SK-N-SH (cell line): ENCODE data around the gene XRN2. TPM values are rescaled to one million over a fixed set of nuclear protein-coding genes. Genes with fewer than 3 reads are reported as not detected.

Source experiments
- CTCF ChIA-PET: fragments of 300-600, 350-600 bp; formaldehyde crosslinking; extraction: SDS; loops from one replicate; lab custom pipeline; 2021; lab: Yijun Ruan, JAX
- POLR2A ChIA-PET: fragments of 350-600 bp; sonication (Branson Sonifier 250); formaldehyde crosslinking; extraction: SDS; loops from one replicate; lab custom pipeline; 2020; ENCODE audit warnings: antibody characterized with exemption, inconsistent platforms; lab: Yijun Ruan, JAX
- DNase-seq: peaks from one replicate; pipeline ENCODE4 v3.0.0; 2012
- H2AFZ ChIP-seq: fragments of 200-600 bp; sonication (generic); 2 replicates; pipeline ENCODE4 v1.8.1; 2016; ENCODE audit warnings: antibody characterized with exemption, mild to moderate bottlenecking, low read depth
- H3F3A ChIP-seq: fragments of 200-600 bp; sonication (generic); replicated peaks from 2 replicates; pipeline ENCODE3; 2016; ENCODE audit warnings: antibody characterized with exemption, mild to moderate bottlenecking; ENCODE audit not compliant: insufficient read depth
- H3K27ac ChIP-seq, 2 experiments: fragments of 200-500 bp in 1 of 2; fragments of 200-600 bp in 1 of 2; sonication (Bioruptor generic) in 1 of 2; sonication (generic), shearing (Covaris generic) in 1 of 2; 2 replicates each; pipeline versions ENCODE4 v1.5.1 to v1.6.1; 2014 to 2016; ENCODE audit warnings: low read depth in 2 of 2, inconsistent platforms in 1 of 2, low read length in 1 of 2, mild to moderate bottlenecking in 1 of 2, mixed read lengths in 1 of 2
- H3K27me3 ChIP-seq: fragments of 200-600 bp; sonication (generic), shearing (Covaris generic); 2 replicates; pipeline ENCODE4 v1.6.1; 2016; ENCODE audit warnings: mixed run types; ENCODE audit not compliant: insufficient read depth
- H3K36me3 ChIP-seq, 2 experiments: fragments of 200-500 bp in 1 of 2; fragments of 200-600 bp in 1 of 2; sonication (Bioruptor generic) in 1 of 2; sonication (generic) in 1 of 2; replicated peaks in 1 of 2; 2 replicates each; pipeline versions ENCODE3 to v1.5.1; 2014 to 2016; ENCODE audit warnings: low read length in 1 of 2, mild to moderate bottlenecking in 1 of 2; ENCODE audit not compliant: insufficient read depth in 2 of 2, control insufficient read depth in 1 of 2
- H3K4me1 ChIP-seq, 2 experiments: fragments of 200-500 bp in 1 of 2; fragments of 200-600 bp in 1 of 2; sonication (Bioruptor generic) in 1 of 2; sonication (generic), shearing (Covaris generic) in 1 of 2; 2 replicates each; pipeline versions ENCODE4 v1.5.1 to v1.6.1; 2014 to 2016; ENCODE audit warnings: low read depth in 1 of 2, low read length in 1 of 2, mixed run types in 1 of 2; ENCODE audit not compliant: insufficient read depth in 2 of 2, control insufficient read depth in 1 of 2
- H3K4me2 ChIP-seq: fragments of 200-600 bp; sonication (generic), shearing (Covaris generic); 2 replicates; pipeline ENCODE4 v1.6.1; 2017; ENCODE audit warnings: mixed run types
- H3K4me3 ChIP-seq, 2 experiments: fragments of 200-500 bp in 1 of 2; fragments of 200-600 bp in 1 of 2; sonication (Bioruptor generic) in 1 of 2; sonication (generic), shearing (Covaris generic) in 1 of 2; 2 replicates each; pipeline versions ENCODE4 v1.5.1 to v1.8.1; 2014 to 2016; ENCODE audit warnings: low read depth in 2 of 2, inconsistent platforms in 1 of 2, low read length in 1 of 2, mild to moderate bottlenecking in 1 of 2, mixed read lengths in 1 of 2, moderate library complexity in 1 of 2
- H3K79me2 ChIP-seq: fragments of 200-600 bp; sonication (generic); 2 replicates; pipeline ENCODE4 v1.8.1; 2017; ENCODE audit warnings: mild to moderate bottlenecking; ENCODE audit not compliant: insufficient read depth
- H3K9ac ChIP-seq: fragments of 200-600 bp; sonication (generic); 2 replicates; pipeline ENCODE4 v1.6.1; 2017; ENCODE audit warnings: mixed run types
- H3K9me2 ChIP-seq: fragments of 200-600 bp; sonication (generic); 2 replicates; pipeline ENCODE4 v1.6.1; 2017; ENCODE audit warnings: mixed run types
- H3K9me3 ChIP-seq: fragments of 200-600 bp; sonication (generic); 2 replicates; pipeline ENCODE4 v1.6.1; 2017; ENCODE audit warnings: mixed run types, mild to moderate bottlenecking, moderate library complexity
- H4K20me1 ChIP-seq: fragments of 200-600 bp; sonication (generic); 2 replicates; pipeline ENCODE4 v1.6.1; 2017; ENCODE audit warnings: mild to moderate bottlenecking, mixed run types; ENCODE audit not compliant: insufficient read depth
- ELF1 ChIP-seq: IDR thresholded peaks from 2 replicates; pipeline ENCODE4 v1.4.0; 2012
- FOSL2 ChIP-seq: IDR thresholded peaks from 2 replicates; pipeline ENCODE4 v1.4.0; 2012; ENCODE audit warnings: low read depth, mild to moderate bottlenecking, moderate library complexity, borderline replicate concordance
- FOXM1 ChIP-seq: IDR thresholded peaks from 2 replicates; pipeline ENCODE4 v1.4.0; 2012; ENCODE audit warnings: low read depth, mild to moderate bottlenecking
- GABPA ChIP-seq: IDR thresholded peaks from 2 replicates; pipeline ENCODE4 v1.4.0; 2012; ENCODE audit warnings: low read depth, mild to moderate bottlenecking
- GATA2 ChIP-seq: sonication (generic); formaldehyde crosslinking; IDR thresholded peaks from 2 replicates; pipeline ENCODE4 v1.5.0; 2020; ENCODE audit warnings: mild to moderate bottlenecking, missing genetic modification reagents
- JUND ChIP-seq: IDR thresholded peaks from 2 replicates; pipeline ENCODE4 v1.4.0; 2012
- MXI1 ChIP-seq: IDR thresholded peaks from 2 replicates; pipeline ENCODE4 v1.6.1; 2012; ENCODE audit warnings: mild to moderate bottlenecking, low read depth, low read length, improper control_type of control experiment
- NFIC ChIP-seq: IDR thresholded peaks from 2 replicates; pipeline ENCODE4 v1.4.0; 2012; ENCODE audit warnings: borderline replicate concordance
- NRF1 ChIP-seq: IDR thresholded peaks from 2 replicates; pipeline ENCODE4 v1.6.1; 2012; ENCODE audit warnings: low read depth, mild to moderate bottlenecking, low read length
- RFX5 ChIP-seq: IDR thresholded peaks from 2 replicates; pipeline ENCODE4 v1.6.1; 2012; ENCODE audit warnings: mild to moderate bottlenecking, improper control_type of control experiment, low read length
- YY1 ChIP-seq: IDR thresholded peaks from 2 replicates; pipeline ENCODE4 v1.4.0; 2012; ENCODE audit warnings: low read depth, mild to moderate bottlenecking
- WGBS: methylation state at CpG from one replicate; pipeline ENCODE4 v1.1.6; 2017; ENCODE audit warnings: low lambda C conversion rate; 5-methylcytosine and 5-hydroxymethylcytosine counted together
- polyA plus RNA-seq, 3 experiments: library from polyadenylated mRNA; depleted of rRNA; stranded (reverse); fragments of >200 nt; gene quantifications; 2 replicates each; pipeline ENCODE4 v1.2.3, GENCODE V29; 2012
- TF ChIP-seq, protein P1 (sequence below): fragments of 200-600 bp; sonication (generic); IDR thresholded peaks from 2 replicates; pipeline ENCODE4 v1.6.1; 2017; ENCODE audit warnings: antibody characterized with exemption, mild to moderate bottlenecking, moderate library complexity
- TF ChIP-seq, protein P2 (sequence below): fragments of 150-350 bp; IDR thresholded peaks from 2 replicates; pipeline ENCODE4 v1.6.1; 2017; ENCODE audit warnings: antibody characterized with exemption, low read length, low read depth, borderline replicate concordance
- TF ChIP-seq, protein P3 (sequence below): IDR thresholded peaks from 2 replicates; pipeline ENCODE4; 2012

Gene XRN2
- polyA plus RNA-seq, 1 of the 3 experiments (the other 2 are of a cell fraction) = 44.5 TPM

DNA sequence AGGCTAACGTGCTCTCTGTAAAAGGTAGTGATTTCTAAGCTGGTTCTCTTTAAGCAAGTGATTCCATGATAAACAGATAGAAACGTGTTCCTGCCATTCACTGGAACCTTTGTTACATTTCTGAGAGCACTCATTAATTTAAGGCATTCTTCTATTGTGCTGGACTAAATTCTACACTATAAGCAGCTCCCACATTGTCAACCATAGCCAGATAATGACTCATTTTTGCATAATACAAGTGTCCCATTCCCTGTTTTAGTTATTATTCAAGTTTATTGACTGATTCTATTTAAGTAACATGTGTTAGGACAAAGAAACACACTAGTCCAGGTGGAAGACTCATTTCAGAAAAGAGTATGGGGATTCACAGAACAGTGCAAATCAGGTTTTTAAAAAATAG, 13.5 kb upstream of the XRN2 start:
- Histone ChIP-seq H3K36me3 (no peaks in the 10 kb centered on the region), H3K27me3 (no peaks in the 10 kb centered on the region; the same call in 1 of the 2 replicates), H4K20me1 (no peaks in the 10 kb centered on the region), H2AFZ (no peak overlapping the region; the same call in 1 of the 2 replicates), H3K4me1 (peaks cover 0 to 3% of the 10 kb centered on the region in 2 experiments; a peak in 1 of 4 replicates), H3K4me2 (no peak overlapping the region), H3K9ac (no peak overlapping the region), H3K4me3 (no peak overlapping the region), H3K9me2 (no peaks in the 10 kb centered on the region), H3K27ac (no peak overlapping the region), H3F3A (peaks cover 3% of the 10 kb centered on the region), H3K79me2 (no peaks in the 10 kb centered on the region), H3K9me3 (no peaks in the 10 kb centered on the region)
- ChIA-PET POLR2A (no interaction called here), CTCF (interaction anchor here (1.1 to 1.8 kb wide), 2 partner anchors 54 to 215 kb away, joined by 4 to 9 read pairs; no protein-coding TSS in a partner anchor)
- TF ChIP-seq, protein P1, sequence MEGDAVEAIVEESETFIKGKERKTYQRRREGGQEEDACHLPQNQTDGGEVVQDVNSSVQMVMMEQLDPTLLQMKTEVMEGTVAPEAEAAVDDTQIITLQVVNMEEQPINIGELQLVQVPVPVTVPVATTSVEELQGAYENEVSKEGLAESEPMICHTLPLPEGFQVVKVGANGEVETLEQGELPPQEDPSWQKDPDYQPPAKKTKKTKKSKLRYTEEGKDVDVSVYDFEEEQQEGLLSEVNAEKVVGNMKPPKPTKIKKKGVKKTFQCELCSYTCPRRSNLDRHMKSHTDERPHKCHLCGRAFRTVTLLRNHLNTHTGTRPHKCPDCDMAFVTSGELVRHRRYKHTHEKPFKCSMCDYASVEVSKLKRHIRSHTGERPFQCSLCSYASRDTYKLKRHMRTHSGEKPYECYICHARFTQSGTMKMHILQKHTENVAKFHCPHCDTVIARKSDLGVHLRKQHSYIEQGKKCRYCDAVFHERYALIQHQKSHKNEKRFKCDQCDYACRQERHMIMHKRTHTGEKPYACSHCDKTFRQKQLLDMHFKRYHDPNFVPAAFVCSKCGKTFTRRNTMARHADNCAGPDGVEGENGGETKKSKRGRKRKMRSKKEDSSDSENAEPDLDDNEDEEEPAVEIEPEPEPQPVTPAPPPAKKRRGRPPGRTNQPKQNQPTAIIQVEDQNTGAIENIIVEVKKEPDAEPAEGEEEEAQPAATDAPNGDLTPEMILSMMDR = no peak
- no peak for TF ChIP-seq NRF1
- no peak for DNase-seq
- WGBS = 37% methylated on average over 2 of the region's 2 CpGs

DNA sequence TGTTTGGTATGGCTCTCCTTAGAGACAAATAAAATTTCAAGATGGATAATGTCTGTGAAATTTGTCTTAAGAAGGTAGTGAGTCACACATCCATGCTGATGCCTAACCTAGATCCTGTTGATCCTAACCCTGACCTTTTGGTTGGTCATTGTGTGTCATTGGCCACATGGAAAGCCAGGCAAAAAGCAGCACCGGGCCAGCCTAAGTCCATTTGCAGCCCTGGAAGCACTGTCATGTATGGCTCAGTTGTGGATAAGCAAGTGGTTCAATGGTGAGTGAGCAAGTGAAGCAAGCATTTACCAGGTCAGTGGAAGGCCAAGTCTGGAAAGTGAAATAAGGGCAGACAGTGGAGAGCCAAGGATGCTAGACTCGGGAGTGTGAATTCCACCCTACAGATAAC, 12.1 kb upstream of the XRN2 start:
- peaks cover 3% of the 10 kb centered on the region for H3F3A ChIP-seq
- TF ChIP-seq, protein P2, sequence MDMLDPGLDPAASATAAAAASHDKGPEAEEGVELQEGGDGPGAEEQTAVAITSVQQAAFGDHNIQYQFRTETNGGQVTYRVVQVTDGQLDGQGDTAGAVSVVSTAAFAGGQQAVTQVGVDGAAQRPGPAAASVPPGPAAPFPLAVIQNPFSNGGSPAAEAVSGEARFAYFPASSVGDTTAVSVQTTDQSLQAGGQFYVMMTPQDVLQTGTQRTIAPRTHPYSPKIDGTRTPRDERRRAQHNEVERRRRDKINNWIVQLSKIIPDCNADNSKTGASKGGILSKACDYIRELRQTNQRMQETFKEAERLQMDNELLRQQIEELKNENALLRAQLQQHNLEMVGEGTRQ = no peak
- TF ChIP-seq GABPA = no peak
- no peak for TF ChIP-seq FOXM1
- TF ChIP-seq RFX5 = no peak
- TF ChIP-seq JUND = no peak
- no peak for TF ChIP-seq YY1
- TF ChIP-seq, protein P3, sequence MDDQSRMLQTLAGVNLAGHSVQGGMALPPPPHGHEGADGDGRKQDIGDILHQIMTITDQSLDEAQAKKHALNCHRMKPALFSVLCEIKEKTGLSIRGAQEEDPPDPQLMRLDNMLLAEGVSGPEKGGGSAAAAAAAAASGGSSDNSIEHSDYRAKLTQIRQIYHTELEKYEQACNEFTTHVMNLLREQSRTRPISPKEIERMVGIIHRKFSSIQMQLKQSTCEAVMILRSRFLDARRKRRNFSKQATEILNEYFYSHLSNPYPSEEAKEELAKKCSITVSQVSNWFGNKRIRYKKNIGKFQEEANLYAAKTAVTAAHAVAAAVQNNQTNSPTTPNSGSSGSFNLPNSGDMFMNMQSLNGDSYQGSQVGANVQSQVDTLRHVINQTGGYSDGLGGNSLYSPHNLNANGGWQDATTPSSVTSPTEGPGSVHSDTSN = no peak
- TF ChIP-seq FOSL2 = no peak
- no peak for TF ChIP-seq NFIC
- no peak for TF ChIP-seq ELF1
- TF ChIP-seq MXI1 = no peak
- no peak for TF ChIP-seq GATA2 (CRISPR knock-in tag)
- no peak overlapping the region for H3K27ac ChIP-seq
- H3K79me2 ChIP-seq = no peaks in the 10 kb centered on the region
- H3K4me3 ChIP-seq = no peak overlapping the region
- no peak overlapping the region for H3K4me2 ChIP-seq
- CTCF ChIA-PET = interaction anchor here (0.7 kb wide), 1 partner anchor 55 kb away, joined by 4 read pairs; no protein-coding TSS in a partner anchor
- no peak overlapping the region for H2AFZ ChIP-seq
- 14% methylated on average over 2 of the region's 2 CpGs for WGBS
- no peaks in the 10 kb centered on the region for H4K20me1 ChIP-seq
- H3K9me2 ChIP-seq = no peaks in the 10 kb centered on the region
- no peak for DNase-seq
- no peaks in the 10 kb centered on the region; the same call in 1 of the 2 replicates for H3K27me3 ChIP-seq
- no peak overlapping the region for H3K9ac ChIP-seq
- H3K36me3 ChIP-seq = no peaks in the 10 kb centered on the region
- peaks cover 0 to 3% of the 10 kb centered on the region in 2 experiments; a peak in 1 of 4 replicates for H3K4me1 ChIP-seq
- H3K9me3 ChIP-seq = no peaks in the 10 kb centered on the region
- POLR2A ChIA-PET = interaction anchor here (2.4 kb wide), 1 partner anchor 12 kb away, joined by 15 read pairs; the partner anchor contains the start of gene XRN2
